ENCODE measurements around the gene ST8SIA2.
A peak's percentile ranks its signal among the peaks of the same experiment; 100 is the strongest.
"Not testable (repeated sequence)": the region's sequence is repeated elsewhere in the genome, so short reads cannot be mapped to it uniquely, and the experiment has no call there.

Gene ST8SIA2

DNA sequence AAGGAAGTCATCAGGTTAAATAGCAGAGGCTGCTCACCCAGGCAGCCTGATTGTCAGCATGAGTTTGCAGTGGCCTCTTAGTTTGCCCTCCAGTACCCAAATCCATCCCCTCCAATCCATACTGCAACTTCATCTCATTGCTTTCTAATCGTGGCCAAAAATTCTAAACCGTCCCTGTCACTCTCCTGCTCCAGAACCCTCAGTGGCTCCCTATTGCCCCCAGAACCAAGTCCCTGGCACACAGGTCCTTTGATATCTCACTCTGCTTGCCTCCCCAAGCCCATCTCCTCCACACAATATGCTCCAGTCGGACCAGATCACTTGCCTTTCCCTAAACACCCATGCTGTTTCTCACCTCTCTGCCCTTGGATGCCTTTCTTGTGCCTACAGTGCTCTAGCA, 49.7 kb downstream of the ST8SIA2 start:
- no peak for DNase-seq (ENCODE audit: low read depth)

DNA sequence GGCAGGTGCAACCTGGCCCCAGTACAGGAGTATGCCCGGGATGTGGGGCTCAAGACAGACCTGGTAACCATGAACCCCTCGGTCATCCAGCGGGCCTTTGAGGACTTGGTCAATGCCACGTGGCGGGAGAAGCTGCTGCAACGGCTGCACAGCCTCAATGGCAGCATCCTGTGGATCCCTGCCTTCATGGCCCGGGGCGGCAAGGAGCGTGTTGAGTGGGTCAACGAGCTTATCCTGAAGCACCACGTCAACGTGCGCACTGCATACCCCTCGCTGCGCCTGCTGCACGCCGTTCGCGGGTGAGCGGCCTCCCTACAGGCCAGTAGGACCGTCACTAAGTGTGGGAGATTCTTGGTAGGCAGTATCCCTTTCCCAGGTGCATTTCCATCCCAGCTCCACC, 51.0 kb downstream of the ST8SIA2 start:
- no peak for DNase-seq (ENCODE audit: low read depth)

DNA sequence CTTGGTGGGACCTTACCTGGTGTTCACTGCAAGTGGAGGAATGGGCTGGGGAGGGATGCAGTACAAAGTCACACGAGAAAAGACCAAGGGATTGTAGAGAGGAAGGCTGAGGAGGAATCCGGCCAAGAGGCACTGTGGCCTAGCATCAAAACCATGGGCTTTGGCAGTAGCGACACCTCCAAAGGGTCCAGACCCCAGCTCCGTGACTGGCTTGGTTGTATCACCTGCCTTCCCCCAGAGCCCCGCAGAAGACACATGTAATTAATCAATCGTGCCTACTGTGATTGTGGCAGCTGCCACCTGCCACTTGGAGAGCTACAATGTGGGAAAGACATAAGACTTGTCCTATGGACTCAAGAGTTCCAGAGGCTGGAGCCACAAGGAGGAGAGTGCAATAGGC, 54.7 kb downstream of the ST8SIA2 start:
- no peak for DNase-seq (ENCODE audit: low read depth)

DNA sequence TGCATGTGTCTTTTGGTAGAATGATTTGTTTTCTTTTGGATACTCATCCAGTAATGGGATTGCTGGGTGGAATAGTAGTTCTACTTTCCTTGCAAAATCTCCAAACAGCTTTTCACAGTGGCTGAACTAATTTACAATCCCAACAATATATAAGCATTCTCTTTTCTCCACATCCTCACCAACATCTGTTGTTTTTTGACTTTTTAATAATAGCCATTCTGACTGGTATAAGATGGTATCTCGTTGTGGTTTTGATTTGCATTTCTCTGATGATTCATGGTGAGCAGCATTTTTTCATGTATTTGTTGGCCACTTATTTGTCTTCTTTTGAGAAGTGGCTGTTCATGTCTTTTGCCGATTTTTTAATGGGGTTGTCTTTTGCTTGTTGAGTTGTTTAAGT, 55.8 kb downstream of the ST8SIA2 start:
- peak; percentile 10 for DNase-seq (ENCODE audit: low read depth)

DNA sequence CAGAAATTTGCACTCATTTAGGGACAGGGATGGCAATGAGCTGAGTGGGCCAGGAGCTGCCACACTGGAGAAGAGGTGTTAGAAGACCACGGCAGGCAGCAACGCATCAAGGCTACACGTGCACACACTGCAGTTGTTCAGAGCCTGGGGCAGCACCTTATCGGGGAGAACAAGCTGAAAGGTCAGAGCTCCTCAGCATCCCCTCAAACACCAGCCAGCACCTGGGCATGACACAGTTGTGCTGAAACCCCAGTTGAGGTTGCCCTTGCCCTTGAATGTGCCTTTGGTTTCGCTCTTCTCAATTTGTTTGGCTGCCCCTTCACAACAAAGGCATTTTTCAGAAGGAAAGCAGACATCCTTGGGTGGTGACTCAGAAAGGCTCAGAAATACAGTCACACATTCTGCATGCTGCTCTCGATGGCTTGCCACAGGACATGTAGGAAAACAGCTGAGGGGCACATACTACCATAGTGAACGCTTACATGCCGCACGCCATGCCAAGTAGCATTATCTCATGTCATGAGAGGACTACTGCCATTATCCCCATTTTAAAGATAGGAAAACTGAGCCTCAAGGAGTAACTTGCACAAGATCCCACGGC, 57.6 kb downstream of the ST8SIA2 start:
- DNase-seq (ENCODE audit: low read depth): peak; percentile 32

DNA sequence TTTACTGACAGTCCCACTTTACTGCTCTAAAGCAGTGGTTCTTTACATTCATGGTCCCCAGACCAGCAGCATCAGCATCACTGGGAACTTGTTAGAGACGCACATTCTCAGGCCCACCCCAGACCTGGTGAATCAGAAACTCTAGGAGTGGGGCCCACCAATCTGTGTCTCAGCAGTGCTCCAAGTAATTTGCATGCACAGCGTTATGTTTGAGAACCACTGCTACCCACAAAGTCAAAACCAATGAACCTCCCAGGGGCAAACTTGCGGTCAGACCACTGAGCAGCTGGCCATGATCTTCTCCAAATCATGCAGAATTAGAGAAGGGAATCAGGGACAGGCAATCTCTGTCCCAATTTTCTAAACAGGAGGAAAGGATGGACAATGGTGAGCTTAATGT, 58.5 kb downstream of the ST8SIA2 start:
- no peak for DNase-seq (ENCODE audit: low read depth)

DNA sequence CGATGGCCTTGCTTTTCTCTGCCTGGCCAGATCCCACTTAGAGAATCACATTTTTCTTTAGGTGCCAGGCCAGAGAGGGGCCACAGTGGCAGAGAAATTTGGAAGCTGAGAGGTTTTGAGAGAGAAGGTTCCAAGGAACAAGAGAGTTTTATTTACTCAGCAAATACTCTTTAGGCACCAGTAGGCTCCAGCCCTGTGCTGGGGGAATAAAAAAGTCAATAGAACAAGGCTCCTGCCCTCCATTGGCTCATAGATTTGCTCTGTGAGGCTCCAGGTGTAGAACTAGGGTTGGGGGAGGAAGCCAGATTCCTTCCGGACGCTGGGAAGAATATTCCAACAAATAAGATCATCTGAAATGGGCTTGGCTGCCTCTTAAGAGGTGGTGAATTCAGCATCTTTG, 59.9 kb downstream of the ST8SIA2 start:
- DNase-seq (ENCODE audit: low read depth): no peak

DNA sequence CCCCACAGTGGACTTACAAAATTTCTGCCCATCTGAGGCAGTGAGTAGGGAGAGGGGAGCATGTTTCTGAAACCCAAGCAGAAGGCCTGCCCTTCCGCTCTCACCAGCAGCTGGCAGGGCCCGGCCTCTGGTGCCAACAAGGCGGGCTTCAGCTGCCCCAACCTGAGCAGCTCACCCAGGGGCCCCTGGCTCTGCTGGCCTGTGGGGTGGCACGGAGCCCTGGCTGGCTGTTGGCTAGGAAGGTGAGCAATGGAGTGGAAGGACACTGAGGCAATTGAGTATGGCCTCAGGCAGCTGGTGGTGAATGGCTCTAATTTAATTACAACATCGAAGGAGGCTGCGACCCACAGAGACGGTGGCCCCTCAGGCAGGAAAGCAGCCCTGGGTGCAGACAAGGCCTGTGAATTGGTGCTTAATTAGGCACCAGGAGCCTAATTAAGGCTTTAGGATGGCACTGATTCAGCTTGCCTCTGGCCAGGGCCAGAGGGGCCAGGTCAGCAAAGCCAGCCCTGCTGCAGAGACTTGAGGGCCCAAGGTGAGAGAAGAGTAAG, 60.9 kb downstream of the ST8SIA2 start:
- no peak for DNase-seq (ENCODE audit: low read depth)

DNA sequence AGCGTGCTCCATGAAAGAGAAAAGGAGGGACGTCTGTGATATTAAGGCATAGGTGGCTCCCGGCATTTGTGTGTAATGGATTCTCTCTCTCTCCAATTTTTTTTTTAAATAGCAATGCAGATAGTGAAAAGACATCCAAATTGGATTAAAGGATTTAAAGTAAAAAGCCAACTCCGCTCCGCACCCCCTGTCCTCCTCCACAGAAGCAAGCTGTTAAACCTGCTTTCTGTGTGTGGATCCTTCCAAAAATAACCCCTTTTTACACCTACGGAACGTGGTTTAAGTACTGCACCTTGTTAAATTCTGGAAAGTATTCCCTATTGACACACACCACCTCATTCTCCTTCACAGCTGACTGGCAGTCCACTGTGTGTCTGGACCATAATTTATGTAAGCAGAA, 61.6 kb downstream of the ST8SIA2 start:
- DNase-seq (ENCODE audit: low read depth): no peak

DNA sequence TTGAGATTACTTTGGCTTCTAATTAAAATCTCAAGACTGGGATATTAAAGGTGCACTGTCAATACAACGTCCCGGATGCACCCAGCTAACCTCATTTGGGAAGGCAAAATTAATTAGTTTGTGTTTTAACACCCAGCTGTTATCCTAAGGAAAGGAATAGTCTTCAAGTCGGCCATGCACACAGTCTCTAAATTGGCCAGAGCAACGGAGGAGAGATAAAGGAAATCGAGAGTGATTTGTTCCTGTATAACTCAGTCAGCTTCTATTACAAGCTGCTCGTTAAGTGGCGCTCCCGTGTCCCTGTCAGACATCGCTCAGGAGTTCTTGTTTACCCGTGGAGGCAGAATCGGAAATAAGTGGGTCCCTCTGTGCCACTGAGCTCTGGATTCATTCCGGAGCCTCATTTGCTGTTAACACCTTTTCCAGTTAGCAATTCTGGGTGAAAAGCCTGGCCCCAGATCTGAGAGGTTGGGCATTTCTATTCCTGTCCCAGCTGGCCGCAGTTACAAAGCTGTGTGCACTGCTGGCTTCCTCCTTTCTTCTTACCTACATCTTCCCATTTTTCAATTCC, 63.9 kb downstream of the ST8SIA2 start:
- DNase-seq (ENCODE audit: low read depth): no peak

DNA sequence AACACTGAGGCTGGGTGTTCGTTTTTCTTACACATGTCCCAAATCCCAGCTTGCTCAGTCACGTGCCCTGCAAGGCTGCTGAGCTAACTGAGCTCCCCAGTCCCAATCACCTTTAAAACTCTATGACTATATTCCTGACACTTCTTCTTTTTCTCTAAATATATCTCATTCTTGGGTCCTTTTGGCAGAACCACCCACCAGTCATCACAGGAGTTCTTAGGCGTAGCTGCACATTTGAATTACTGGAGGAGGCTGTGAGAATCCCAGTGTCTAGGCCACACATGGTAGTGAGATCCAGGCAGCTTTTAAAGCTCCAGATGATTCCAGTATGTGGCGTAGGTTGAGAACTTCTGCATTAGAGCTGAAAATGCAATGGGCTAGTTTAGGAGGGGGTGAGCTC, 66.3 kb downstream of the ST8SIA2 start:
- no peak for DNase-seq (ENCODE audit: low read depth)

DNA sequence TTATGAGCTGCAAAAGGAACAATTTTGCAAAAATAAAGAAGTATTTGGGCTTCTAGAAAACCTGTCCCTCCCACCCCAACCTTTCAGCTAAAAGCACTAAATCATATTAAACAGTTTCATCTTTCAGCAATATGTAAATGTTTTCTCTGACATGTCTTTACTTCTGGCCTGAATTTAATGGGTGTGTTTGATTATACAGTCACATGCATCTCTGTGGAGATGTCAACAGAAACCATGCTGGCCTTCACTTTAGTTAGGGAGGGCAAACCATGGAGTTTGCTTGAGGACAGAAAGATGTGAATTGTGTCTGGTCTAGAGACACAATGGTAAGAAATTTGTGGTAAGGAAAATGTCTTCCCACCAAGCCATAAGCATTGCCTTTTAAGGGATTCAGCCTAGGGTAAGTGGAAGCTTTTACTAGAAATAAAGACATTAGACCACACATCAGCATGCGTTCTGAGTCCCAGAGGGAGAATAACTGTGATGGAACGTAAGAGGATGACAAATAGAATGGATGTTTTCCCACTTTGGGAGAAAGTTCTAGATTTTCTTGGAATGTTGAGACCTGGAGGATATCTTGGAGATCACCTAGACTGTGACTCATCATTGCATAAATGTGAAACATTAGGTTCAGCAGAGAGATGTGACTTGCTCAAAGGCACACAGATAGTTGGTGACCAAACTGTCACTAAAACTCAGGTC, 68.9 kb downstream of the ST8SIA2 start:
- no peak for DNase-seq (ENCODE audit: low read depth)

DNA sequence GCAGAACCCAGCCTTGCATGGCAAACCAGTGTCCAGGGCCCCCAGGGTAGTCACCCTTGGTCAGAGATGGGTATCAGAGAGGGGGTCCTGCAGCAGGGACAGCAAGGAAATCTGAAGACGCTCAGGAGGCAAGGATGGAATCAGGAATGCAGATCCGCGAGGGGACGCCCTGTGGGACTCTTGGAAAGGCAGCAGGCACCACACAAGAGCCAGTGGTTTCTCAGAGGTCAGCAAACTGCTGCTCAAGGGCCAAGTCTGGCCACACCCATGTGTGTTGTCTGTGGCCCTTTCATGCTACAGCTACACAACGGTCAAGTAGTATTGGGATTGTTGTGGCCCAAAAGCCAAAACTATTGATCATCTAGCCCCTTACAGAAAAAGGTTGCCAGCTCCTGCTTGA, 69.7 kb downstream of the ST8SIA2 start:
- DNase-seq (ENCODE audit: low read depth): no peak

DNA sequence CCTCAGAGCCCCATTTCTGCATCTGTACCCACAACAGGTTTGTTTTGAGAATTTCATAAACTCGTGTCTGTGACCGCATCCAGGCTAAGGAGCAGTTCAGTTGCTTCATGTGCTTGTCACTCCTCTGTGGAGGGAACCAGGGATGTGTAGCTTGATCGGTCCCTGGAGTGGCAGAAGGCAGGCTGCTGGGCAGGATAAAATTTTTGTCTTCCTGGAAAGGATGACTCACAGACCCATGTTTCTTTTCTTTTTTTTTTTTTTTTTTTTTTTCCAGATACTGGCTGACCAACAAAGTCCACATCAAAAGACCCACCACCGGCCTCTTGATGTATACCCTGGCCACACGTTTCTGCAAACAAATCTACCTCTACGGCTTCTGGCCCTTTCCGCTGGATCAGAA, 70.1 kb downstream of the ST8SIA2 start:
- no peak for DNase-seq (ENCODE audit: low read depth)

DNA sequence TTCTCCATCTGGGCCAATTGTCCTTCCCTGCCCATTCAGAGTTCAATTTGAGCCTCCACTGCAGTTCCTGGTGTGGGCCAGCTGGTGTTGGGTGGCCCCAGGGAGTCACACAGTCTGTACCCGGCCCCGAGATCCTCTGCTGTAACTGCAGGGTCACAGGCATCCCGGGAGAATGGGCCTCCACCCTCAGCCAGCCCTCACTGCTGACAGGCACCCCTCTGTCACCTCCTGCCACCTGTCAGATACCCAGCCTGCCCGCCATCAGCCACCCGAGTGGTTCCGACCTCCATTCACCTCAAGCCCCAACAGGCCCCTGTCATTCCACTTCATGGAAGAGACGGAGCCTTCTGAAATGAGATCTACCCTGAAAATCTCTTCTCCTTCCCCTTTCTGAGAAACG, 73.2 kb downstream of the ST8SIA2 start:
- no peak for DNase-seq (ENCODE audit: low read depth)

DNA sequence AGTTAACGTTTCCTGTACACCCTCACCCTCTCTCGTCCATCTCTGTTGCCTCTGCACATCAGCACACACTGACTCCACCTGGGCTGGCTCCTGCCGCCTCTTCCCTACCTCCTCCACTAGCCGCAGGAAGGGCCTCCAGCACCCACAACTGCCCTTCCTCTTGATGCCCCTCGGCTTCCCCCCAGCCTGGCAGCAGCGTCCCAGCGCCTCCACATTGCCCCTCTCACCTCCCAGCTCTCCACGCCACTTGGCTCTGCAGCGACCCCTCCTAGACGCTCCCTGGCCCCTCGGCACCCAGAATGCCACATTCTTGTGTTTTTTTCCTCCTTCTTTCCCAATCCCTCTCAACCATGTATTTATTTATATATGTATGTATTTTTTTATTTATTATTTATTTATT, 73.6 kb downstream of the ST8SIA2 start:
- no peak for DNase-seq (ENCODE audit: low read depth)

DNA sequence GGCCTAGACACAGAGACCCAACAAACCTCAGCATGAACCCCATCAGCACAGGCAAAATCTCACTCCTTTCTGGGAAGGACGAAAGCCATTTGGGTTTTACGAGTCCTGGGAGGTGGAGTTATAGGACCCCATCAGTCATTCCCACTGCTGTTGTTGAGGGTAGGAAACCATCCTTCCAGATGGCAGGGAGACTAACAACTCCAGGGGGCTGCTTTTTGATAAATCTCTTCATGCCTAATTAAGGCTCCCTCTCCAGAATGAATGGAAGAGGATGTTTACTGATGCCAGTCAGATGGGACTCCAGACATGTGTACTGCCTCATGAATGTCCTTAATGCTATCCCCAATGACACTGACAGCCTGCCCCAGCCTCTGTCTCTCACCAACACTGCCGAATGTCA, 75.3 kb downstream of the ST8SIA2 start:
- DNase-seq (ENCODE audit: low read depth): no peak

DNA sequence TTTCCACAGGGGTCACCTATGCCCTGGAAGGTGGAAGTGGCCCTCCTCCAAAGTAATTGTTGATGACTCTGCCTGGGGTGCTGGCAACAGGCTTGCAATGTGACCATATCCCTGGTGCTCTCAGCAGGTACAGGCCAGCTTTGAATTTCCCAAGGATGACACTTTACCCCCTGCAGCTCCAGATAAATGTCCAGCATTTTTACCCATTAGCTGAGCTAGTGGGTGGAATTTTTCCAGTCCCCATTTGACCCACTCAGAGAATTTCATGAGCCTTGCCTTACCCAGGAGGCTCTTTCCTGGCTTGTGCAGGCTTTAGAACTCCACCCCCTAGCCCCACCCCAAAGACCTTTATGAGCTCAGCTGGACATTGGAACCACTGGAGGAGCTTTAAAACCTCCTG, 77.6 kb downstream of the ST8SIA2 start:
- DNase-seq (ENCODE audit: low read depth): no peak

DNA sequence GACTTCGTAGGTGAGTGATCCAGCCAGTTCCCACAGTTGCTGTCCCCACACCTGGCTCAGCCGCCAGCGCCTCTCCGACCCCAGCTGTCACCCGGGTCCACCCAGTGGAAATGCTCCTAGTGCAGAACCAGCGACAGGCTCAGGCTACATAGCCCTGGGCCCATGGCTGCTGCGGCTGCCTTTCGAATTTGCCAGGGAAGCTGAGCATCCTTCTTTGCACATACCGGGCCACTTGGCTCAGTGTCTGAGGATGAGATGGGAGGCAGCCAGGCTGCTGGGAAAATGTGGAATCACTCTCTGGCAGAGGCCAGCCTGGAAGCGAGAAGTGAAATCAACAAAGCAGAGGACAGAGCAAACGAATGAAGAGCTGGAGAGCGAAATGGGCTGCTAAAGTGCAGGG, 80.1 kb downstream of the ST8SIA2 start:
- no peak for DNase-seq (ENCODE audit: low read depth)

DNA sequence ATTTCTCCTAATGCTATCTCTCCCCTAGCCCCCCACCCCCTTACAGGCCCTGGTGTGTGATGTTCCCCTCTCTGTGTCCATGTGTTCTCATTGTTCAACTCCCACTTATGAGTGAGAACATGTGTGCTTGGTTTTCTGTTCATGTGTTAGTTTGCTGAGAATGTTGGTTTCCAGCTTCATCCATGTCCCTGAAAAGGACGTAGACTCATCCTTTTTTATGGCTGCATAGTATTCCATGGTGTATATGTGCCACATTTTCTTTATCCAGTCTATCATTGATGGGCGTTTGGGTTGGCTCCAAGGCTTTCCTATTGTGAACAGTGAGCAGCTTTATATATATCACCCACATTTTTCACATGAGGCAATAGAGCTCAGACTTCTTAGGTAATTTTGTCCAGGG, 86.0 kb downstream of the ST8SIA2 start:
- not testable (repeated sequence) for DNase-seq (ENCODE audit: low read depth)

DNA sequence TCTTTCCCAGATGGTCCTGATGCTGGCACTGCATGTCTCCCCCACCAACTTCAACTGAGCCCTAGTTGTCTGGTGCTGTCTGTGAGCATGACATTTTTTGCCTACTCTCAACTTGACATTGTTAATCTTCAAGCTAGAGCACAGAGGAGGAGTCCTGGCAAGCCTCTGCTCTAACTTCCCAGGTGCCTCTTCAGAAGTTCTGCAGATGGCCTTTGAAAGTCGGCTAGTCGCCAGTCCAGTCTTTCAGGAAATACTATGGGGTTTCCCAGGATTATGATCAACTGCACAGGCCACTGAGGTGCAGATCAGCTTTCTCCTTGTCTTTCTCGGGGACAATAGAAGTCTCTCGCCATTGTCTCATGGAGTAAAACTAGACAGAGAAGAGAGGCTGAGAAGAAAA, 86.7 kb downstream of the ST8SIA2 start:
- no peak for DNase-seq (ENCODE audit: low read depth)

DNA sequence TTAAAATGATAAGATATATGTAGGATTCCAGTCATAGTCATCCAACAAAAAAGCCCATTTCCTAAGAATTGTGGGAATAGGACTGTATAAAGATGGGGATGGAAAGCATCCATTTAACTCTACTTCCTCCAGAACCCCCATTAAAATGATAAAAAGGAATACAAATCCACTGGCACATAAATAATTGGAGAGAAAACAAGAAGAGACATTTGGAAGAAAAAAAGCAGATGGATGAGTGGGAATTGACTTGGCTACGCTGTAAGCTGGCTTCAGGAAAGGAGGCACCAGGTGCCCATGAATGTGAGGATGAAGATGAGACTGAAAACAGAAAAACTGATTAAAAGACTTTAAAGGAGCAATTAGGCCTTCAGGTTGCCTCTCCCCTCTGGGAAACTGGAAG, 91.8 kb downstream of the ST8SIA2 start:
- DNase-seq (ENCODE audit: low read depth): no peak

DNA sequence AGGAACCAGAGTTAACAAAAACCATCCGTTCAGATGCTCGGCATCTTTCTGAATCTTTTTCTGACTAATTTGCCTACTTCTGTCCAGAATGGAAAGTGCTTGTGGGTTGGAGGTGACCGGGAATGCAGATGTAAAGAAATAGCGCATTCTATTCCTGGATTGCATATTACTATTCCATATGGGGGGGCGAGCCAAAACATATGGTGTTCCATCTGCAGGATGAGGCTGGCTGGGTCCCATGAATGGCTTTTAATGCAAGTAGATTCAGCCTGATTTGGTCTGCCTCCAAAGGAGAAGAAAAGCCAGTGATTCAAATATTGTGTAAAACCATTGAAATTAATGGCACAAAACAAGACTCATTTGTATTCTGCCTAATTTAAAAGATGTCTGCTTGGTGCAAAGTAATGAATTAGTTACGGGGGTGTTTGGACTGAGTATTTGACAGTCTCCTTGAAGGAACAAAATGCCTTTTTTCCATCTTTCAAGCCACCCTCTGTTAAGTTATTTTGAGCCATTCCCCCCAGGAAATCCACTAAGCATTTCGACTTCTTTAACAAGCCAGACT, 99.0 kb downstream of the ST8SIA2 start:
- DNase-seq (ENCODE audit: low read depth): no peak
